ENCODE data around the gene TSPOAP1. TPM values are rescaled to one million over a fixed set of nuclear protein-coding genes. Genes with fewer than 3 reads are reported as not detected.
"Not testable (repeated sequence)": the region's sequence is repeated elsewhere in the genome, so short reads cannot be mapped to it uniquely, and the experiment has no call there.

TSPOAP1 gene
- total RNA-seq, 1 donor from 2014 or later, result 27.9 TPM

DNA sequence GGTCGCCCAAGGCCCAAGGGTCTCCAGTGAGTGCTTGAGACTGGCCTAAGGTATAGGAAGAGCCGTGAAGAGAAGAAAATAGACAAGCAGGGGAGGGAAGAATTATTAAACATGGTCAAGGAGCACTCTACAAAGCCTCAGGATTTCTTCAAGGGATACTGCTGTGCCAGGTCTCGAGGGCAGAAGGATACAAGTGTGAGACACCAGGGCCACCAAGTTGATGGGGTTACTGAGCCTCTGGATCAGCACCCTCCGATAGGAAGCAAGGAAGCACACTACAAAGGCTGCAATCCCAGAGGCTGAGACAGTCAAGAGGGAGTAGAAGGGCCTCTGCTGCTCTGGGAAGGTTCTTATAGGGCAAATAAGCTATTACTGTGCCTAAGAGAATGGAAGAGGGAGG lies 16.9 kb upstream of the TSPOAP1 start:
- H3K27ac Mint-ChIP-seq (ENCODE audit: unreplicated experiment), result no peak overlapping the region
- H3K4me1 Mint-ChIP-seq, result peaks cover 4% of the 10 kb centered on the region
- no peak for DNase-seq (ENCODE audit: low read depth, low spot score)
- H3K4me3 Mint-ChIP-seq, result peak overlapping the region; percentile 5
- H3K27me3 Mint-ChIP-seq (ENCODE audit: low read depth), result no peaks in the 10 kb centered on the region
- H3K9me3 Mint-ChIP-seq, result no peaks in the 10 kb centered on the region
- H3K36me3 Mint-ChIP-seq (ENCODE audit: low read depth), result peaks cover 17% of the 10 kb centered on the region
- TF ChIP-seq, protein P1, sequence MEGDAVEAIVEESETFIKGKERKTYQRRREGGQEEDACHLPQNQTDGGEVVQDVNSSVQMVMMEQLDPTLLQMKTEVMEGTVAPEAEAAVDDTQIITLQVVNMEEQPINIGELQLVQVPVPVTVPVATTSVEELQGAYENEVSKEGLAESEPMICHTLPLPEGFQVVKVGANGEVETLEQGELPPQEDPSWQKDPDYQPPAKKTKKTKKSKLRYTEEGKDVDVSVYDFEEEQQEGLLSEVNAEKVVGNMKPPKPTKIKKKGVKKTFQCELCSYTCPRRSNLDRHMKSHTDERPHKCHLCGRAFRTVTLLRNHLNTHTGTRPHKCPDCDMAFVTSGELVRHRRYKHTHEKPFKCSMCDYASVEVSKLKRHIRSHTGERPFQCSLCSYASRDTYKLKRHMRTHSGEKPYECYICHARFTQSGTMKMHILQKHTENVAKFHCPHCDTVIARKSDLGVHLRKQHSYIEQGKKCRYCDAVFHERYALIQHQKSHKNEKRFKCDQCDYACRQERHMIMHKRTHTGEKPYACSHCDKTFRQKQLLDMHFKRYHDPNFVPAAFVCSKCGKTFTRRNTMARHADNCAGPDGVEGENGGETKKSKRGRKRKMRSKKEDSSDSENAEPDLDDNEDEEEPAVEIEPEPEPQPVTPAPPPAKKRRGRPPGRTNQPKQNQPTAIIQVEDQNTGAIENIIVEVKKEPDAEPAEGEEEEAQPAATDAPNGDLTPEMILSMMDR (conservative IDR thresholded peaks at IDR 0.05), result no peak

DNA sequence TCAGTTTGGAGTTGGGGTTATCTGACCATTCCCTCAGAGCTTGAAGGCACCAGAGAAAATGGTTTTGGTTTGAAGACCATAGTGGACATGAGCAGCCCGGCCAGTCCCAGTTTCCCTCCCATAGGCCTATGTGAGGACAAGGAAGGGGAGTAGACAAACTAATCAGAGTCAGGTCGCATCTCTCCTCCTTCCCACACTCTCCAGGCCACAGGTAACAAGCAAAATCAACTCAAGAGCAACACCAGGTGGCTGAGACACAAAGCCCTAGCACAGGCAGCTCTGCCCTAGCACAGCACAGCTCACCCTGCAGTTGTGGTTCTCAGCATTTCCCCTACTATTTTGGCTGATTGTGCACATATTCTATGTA lies 16.2 kb upstream of the TSPOAP1 start:
- Mint-ChIP-seq H3K4me1 (peaks cover 4% of the 10 kb centered on the region), H3K27ac (ENCODE audit: unreplicated experiment) (no peak overlapping the region), H3K36me3 (ENCODE audit: low read depth) (peaks cover 17% of the 10 kb centered on the region), H3K9me3 (no peaks in the 10 kb centered on the region), H3K4me3 (no peak overlapping the region), H3K27me3 (ENCODE audit: low read depth) (no peaks in the 10 kb centered on the region)
- TF ChIP-seq, protein P1 (conservative IDR thresholded peaks at IDR 0.05), result no peak
- DNase-seq (ENCODE audit: low read depth, low spot score), result no peak

DNA sequence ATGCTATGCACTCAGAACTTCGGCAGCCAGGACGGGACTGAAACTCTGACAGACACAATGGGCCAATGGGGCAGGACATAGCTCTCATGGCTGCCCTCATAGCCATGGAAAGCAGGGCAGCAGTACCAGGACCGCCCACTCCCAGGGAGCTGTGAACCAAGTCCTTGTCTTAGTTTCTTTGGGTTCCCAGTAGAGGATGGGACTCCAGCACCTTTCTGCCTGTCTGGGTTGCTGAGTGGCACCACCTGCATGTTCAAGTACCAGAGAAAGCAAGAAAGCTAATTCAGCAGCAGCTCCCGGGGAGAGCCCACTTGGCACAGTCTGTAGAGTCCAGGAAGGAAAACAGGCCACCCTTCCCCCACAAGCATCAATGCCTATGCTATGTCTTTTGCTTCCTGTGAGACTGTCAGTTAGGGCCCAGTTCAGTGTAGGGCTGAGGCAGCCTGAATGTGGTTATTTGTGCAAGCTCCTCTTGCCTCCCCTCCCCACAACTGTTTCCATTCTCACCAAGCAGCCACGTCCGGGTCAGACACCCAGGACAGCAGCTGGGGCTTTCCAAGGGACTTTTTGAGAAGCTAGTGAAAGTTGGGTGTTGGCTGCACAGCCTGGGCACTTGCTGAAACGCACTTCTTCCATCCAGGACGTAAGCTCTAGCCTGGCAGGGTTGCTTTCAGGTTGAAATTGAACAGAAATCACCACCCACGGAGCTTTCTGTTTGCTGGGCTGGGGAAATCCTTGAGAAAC lies 15.6 kb upstream of the TSPOAP1 start:
- H3K27me3 Mint-ChIP-seq (ENCODE audit: low read depth), result no peaks in the 10 kb centered on the region
- H3K9me3 Mint-ChIP-seq, result no peaks in the 10 kb centered on the region
- H3K36me3 Mint-ChIP-seq (ENCODE audit: low read depth), result peaks cover 12% of the 10 kb centered on the region
- no peak for DNase-seq (ENCODE audit: low read depth, low spot score)
- no peak overlapping the region for H3K4me3 Mint-ChIP-seq
- no peak overlapping the region for H3K27ac Mint-ChIP-seq (ENCODE audit: unreplicated experiment)
- H3K4me1 Mint-ChIP-seq, result no peaks in the 10 kb centered on the region
- TF ChIP-seq, protein P1 (conservative IDR thresholded peaks at IDR 0.05), result no peak

DNA sequence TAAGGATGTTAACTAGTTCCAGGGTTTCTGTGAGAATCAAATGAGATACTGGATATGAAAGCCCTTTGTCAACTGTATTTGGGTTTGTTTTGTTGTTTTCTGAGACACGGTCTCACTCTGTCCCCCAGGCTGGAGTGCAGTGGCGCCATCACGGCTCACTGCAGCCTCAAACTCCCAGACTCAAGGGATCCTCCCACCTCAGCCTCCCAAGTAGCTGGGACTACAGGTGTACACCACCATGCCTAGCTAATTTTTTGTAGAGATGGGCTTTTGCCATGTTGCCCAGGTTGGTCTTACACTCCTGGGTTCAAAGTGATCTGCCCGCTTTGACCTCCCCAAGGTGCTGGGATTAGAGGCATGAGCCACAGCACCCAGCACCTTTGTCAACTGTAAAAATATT lies 14.5 kb upstream of the TSPOAP1 start:
- TF ChIP-seq, protein P1 (conservative IDR thresholded peaks at IDR 0.05), result no peak
- H3K27ac Mint-ChIP-seq (ENCODE audit: unreplicated experiment), result no peak overlapping the region
- H3K4me3 Mint-ChIP-seq, result no peak overlapping the region
- H3K4me1 Mint-ChIP-seq, result peaks cover 9% of the 10 kb centered on the region
- no peaks in the 10 kb centered on the region for H3K27me3 Mint-ChIP-seq (ENCODE audit: low read depth)
- DNase-seq (ENCODE audit: low read depth, low spot score), result no peak
- H3K36me3 Mint-ChIP-seq (ENCODE audit: low read depth), result peaks cover 9% of the 10 kb centered on the region
- no peaks in the 10 kb centered on the region for H3K9me3 Mint-ChIP-seq

DNA sequence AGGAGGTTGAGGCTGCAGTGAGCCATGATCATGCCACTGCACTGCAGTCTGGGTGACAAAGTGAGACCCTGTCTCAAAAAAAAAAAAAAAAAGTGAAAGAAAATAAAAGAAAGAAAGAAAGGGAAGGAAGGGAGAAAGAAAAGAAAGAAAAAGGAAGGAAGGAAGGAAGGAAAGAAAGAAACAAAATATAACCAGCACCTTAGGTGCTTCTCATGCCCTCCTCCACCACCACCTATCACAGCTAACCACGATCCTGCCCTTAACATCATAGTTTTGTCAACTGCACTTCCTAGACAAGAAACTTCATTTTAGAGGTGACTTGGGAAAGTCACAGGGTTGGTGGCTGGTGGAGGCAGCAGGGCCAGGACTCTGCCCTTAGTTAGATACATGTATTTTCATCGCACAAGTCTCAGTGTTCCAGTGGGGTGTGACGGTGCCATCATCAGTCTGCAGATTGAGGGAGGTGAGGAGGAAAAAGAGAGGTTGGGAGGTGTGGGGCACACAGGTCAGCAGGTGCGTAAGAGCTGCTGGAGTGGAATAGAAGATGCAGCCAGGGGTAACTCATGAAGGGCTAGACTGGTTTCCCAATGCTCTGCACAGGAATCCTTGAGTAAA lies 13.4 kb upstream of the TSPOAP1 start:
- TF ChIP-seq, protein P1 (conservative IDR thresholded peaks at IDR 0.05), result no peak
- no peak overlapping the region for H3K4me3 Mint-ChIP-seq
- no peaks in the 10 kb centered on the region for H3K27me3 Mint-ChIP-seq (ENCODE audit: low read depth)
- DNase-seq (ENCODE audit: low read depth, low spot score), result no peak
- peak overlapping the region; percentile 4 for H3K27ac Mint-ChIP-seq (ENCODE audit: unreplicated experiment)
- H3K9me3 Mint-ChIP-seq, result no peaks in the 10 kb centered on the region
- peaks cover 8% of the 10 kb centered on the region for H3K36me3 Mint-ChIP-seq (ENCODE audit: low read depth)
- peaks cover 12% of the 10 kb centered on the region for H3K4me1 Mint-ChIP-seq

DNA sequence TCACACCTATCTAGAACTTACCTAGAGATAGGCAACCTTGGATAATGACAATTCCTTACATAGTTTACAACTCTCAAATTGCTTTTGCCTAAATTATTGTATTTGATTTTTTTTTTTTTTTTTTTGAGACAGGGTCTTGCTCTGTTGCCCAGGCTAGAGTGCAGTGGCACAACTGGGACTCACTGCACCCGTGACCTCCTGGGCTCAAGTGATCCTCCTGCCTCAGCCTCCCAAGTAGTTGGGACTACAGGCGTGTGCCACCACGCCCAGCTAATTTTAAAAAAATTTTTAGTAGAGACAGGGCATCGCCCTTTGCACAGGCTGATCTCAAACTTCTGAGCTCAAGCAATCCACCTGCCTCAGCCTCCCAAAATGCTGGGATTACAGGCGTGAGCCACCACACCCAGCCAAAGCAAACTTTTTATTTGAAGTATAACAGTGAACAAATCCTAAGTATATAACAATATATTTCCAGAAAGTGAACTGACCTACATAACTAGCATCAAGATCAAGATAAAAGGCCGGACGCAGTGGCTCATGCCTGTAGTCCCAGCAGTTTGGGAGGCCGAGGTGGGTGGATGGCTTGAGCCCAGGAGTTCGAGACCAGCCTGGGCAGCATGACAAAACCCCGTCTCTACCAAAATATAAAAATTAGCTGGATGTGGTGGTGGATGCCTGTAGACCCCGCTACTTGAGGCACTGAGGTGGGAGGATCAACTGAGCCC lies 12.7 kb upstream of the TSPOAP1 start:
- not testable (repeated sequence) for H3K27me3 Mint-ChIP-seq (ENCODE audit: low read depth); DNase-seq (ENCODE audit: low read depth, low spot score); H3K36me3 Mint-ChIP-seq (ENCODE audit: low read depth); H3K4me3 Mint-ChIP-seq; H3K9me3 Mint-ChIP-seq; H3K27ac Mint-ChIP-seq (ENCODE audit: unreplicated experiment)
- H3K4me1 Mint-ChIP-seq, result peaks cover 12% of the 10 kb centered on the region
